Kidney (tissue), 11 donors: ENCODE results near the gene IZUMO1R. TPM values are rescaled to one million over a fixed set of nuclear protein-coding genes. Genes with fewer than 3 reads are reported as not detected.
"Not testable (repeated sequence)": the region's sequence is repeated elsewhere in the genome, so short reads cannot be mapped to it uniquely, and the experiment has no call there.

Source experiments
- DNase-seq, 5 donors: peaks; one replicate each; pipeline ENCODE4 v3.0.0-alpha.2; 2013 to 2020
- FAIRE-seq: peaks from 2 replicates; lab custom pipeline; 2012; peaks lifted over from hg19 to GRCh38; lab: Jason Lieb, UNC
- H3K27ac ChIP-seq, 2 donors: one replicate each; pipeline ENCODE4 v1.7.0; 2013; ENCODE audit warnings: low read depth in 2 of 2, low read length in 2 of 2, inconsistent platforms in 1 of 2
- H3K27me3 ChIP-seq: one replicate; pipeline ENCODE4 v1.7.1; 2013; ENCODE audit warnings: low read length, inconsistent platforms; ENCODE audit not compliant: control insufficient read depth, insufficient read depth
- H3K36me3 ChIP-seq, 3 donors: one replicate each; pipeline versions ENCODE4 v1.7.0 to v1.7.1; 2013; ENCODE audit warnings: low read length in 3 of 3, control low read depth in 1 of 3, inconsistent platforms in 1 of 3; ENCODE audit not compliant: insufficient read depth in 3 of 3, control insufficient read depth in 2 of 3
- H3K4me1 ChIP-seq, 3 donors: one replicate each; pipeline versions ENCODE4 v1.7.0 to v1.7.1; 2013; ENCODE audit warnings: low read length in 3 of 3, inconsistent platforms in 1 of 3, low read depth in 1 of 3; ENCODE audit not compliant: control insufficient read depth in 2 of 3, insufficient read depth in 2 of 3
- H3K4me3 ChIP-seq, 3 donors: one replicate each; pipeline versions ENCODE4 v1.7.0 to v1.8.1; 2013; ENCODE audit warnings: low read length in 3 of 3, control low read depth in 1 of 3, inconsistent platforms in 1 of 3
- H3K9ac ChIP-seq, 3 donors: one replicate each; pipeline versions ENCODE4 v1.7.0 to v1.7.1; 2013; ENCODE audit warnings: low read length in 3 of 3, control low read depth in 1 of 3, inconsistent platforms in 1 of 3
- H3K9me3 ChIP-seq, 3 donors: one replicate each; pipeline versions ENCODE4 v1.7.0 to v1.7.1; 2013; ENCODE audit warnings: low read length in 3 of 3, control low read depth in 1 of 3, inconsistent platforms in 1 of 3; ENCODE audit not compliant: control insufficient read depth in 2 of 3, insufficient read depth in 1 of 3
- intact Hi-C: fragments of 100-400 bp; cut with DNase I; formaldehyde crosslinking; loops from one replicate; pipeline ENCODE4 v1.11.1; 2022
- polyA plus RNA-seq: library from polyadenylated mRNA; stranded (reverse); fragments of 350-450 nt; fragmentation: Illumina TruSeq; extraction: RNeasy Lipid Tissue Mini Kit (QIAGEN cat#74804); gene quantifications from one replicate; pipeline ENCODE4 v1.2.3, GENCODE V29; 2014; ENCODE audit warnings: low read depth, low replicate concordance; ENCODE audit not compliant: insufficient read depth
- total RNA-seq: library from RNA; stranded (reverse); fragmentation: NEBNext Ultra II Directional; extraction: Animal tissue kit (Norgen Biotek cat#: 25700); gene quantifications from one replicate; pipeline ENCODE4 v1.2.1, GENCODE V29; 2021
- donor health status: control.
- donor health status: control.
- donor health status: DM: yes; HTN: yes; CAD: no.
- donor health status: Normal renal cell carcinoma (clear cell type).

IZUMO1R gene
- total and polyA plus RNA-seq, 2 donors from 2014 or later, result not detected

DNA sequence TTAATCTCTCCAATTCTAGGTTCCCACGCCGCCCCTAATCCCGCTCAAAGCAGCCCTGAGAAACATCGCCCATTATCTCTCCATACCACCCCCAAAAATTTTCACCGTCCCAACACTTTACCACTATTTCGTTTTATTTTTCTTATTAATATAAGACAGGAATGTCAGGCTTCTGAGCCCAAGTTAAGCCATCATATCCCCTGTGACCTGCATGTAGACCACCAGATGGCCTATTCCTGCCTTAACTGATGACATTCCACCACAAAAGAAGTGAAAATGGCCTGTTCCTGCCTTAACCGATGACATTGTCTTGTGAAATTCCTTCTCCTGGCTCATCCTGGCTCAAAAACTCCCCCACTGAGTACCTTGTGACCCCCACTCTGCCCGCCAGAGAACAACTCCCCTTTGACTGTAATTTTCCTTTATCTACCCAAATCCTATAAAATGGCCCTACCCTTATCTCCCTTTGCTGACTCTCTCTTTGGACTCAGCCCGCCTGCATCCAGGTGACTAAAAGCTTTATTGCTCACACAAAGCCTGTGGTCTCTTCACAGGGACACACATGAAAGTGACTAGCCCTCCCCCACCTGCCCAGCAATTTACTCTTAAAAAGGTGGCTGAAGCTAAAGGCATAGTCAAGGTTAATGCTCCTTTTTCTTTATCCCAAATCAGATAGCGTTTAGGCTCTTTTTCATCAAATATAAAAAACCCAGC lies 46.6 kb downstream of the IZUMO1R start:
- H3K4me1 ChIP-seq, FAIRE-seq, DNase-seq, H3K9ac ChIP-seq, intact Hi-C loops, H3K9me3 ChIP-seq, H3K4me3 ChIP-seq, H3K27ac ChIP-seq, H3K27me3 ChIP-seq, H3K36me3 ChIP-seq: not testable (repeated sequence)

Other genes with a start within 250 kb of the IZUMO1R start
- gene PANX1, start 175.7 kb upstream of the IZUMO1R start, total RNA-seq, result 13.9 TPM
- 5.3 TPM for gene PANX1, start 175.7 kb upstream of the IZUMO1R start, polyA plus RNA-seq
- 0.28 TPM for gene GPR83, start 96.8 kb downstream of the IZUMO1R start, total RNA-seq
- not detected for gene GPR83, start 96.8 kb downstream of the IZUMO1R start, polyA plus RNA-seq
- 16.6 TPM for gene MRE11, start 189.3 kb downstream of the IZUMO1R start, total RNA-seq
- gene MRE11, start 189.3 kb downstream of the IZUMO1R start, polyA plus RNA-seq, result 3.5 TPM
- 17.1 TPM for gene ANKRD49, start 189.4 kb downstream of the IZUMO1R start, total RNA-seq
- 12.7 TPM for gene ANKRD49, start 189.4 kb downstream of the IZUMO1R start, polyA plus RNA-seq
- not detected for gene C11orf97, start 207.9 kb downstream of the IZUMO1R start, total RNA-seq
- 1.5 TPM for gene C11orf97, start 207.9 kb downstream of the IZUMO1R start, polyA plus RNA-seq
- gene FUT4, start 239.3 kb downstream of the IZUMO1R start, total RNA-seq, result 9.5 TPM
- gene FUT4, start 239.3 kb downstream of the IZUMO1R start, polyA plus RNA-seq, result 1.2 TPM